IMR-90 (cell line): Measurements from ENCODE around the gene PKDCC. TPM values are rescaled to one million over a fixed set of nuclear protein-coding genes. Genes with fewer than 3 reads are reported as not detected.

Source experiments
- ATAC-seq: fragments of 200-7000 bp; cut with Tn5 transposase; 2 replicates; pipeline ENCODE4 v1.9.1; 2020; ENCODE audit warnings: low read depth, mild to moderate bottlenecking, moderate library complexity
- BruUV-seq: library from RNA; stranded (reverse); fragments of 400-500 nt; replicated peaks from 2 replicates; lab custom pipeline; 2021; lab: Mats Ljungman, UMichigan
- CTCF ChIA-PET: fragments of 300-600 bp; formaldehyde crosslinking; extraction: SDS; loops from one replicate; lab custom pipeline; 2021; ENCODE audit warnings: antibody characterized with exemption; lab: Yijun Ruan, JAX
- POLR2A ChIA-PET: fragments of 300-600 bp; sonication (Branson Sonifier 250); formaldehyde crosslinking; loops from one replicate; lab custom pipeline; 2022; ENCODE audit warnings: antibody characterized with exemption; ENCODE audit not compliant: unreplicated experiment; lab: Charles Lee
- DNase-seq: peaks from one replicate; pipeline ENCODE4 v3.0.0; 2013
- H2AFZ ChIP-seq: replicated peaks from 2 replicates; pipeline ENCODE3; 2013; ENCODE audit warnings: low read length, mild to moderate bottlenecking; ENCODE audit not compliant: poor library complexity
- H2AK5ac ChIP-seq: 2 replicates; pipeline ENCODE4 v1.6.1; 2013; ENCODE audit warnings: low read depth, low read length, inconsistent platforms
- H2AK9ac ChIP-seq: replicated peaks from 2 replicates; pipeline ENCODE3; 2013; ENCODE audit warnings: mild to moderate bottlenecking, low read depth, low read length, moderate library complexity; ENCODE audit not compliant: poor library complexity
- H2BK120ac ChIP-seq: 2 replicates; pipeline ENCODE4 v1.6.1; 2013; ENCODE audit warnings: low read depth, low read length, inconsistent platforms
- H2BK15ac ChIP-seq: 3 replicates; pipeline ENCODE4 v1.6.1; 2013; ENCODE audit warnings: low read depth, low read length, inconsistent platforms
- H2BK20ac ChIP-seq: 2 replicates; pipeline ENCODE4 v1.6.1; 2013; ENCODE audit warnings: low read depth, mild to moderate bottlenecking, inconsistent platforms, low read length, moderate library complexity
- H2BK5ac ChIP-seq: 2 replicates; pipeline ENCODE4 v1.6.1; 2013; ENCODE audit warnings: mild to moderate bottlenecking, low read depth, low read length, inconsistent platforms; ENCODE audit not compliant: poor library complexity, severe bottlenecking
- H3K14ac ChIP-seq: replicated peaks from 2 replicates; pipeline ENCODE4 v1.6.1; 2013; ENCODE audit warnings: low read depth, low read length, inconsistent platforms
- H3K18ac ChIP-seq: 2 replicates; pipeline ENCODE4 v1.6.1; 2013; ENCODE audit warnings: low read depth, low read length, control low read depth
- H3K23ac ChIP-seq: 2 replicates; pipeline ENCODE4 v1.6.1; 2013; ENCODE audit warnings: low read depth, low read length, inconsistent platforms
- H3K27ac ChIP-seq: 2 replicates; pipeline ENCODE4 v1.5.1; 2013; ENCODE audit warnings: mild to moderate bottlenecking, control low read depth, low read length; ENCODE audit not compliant: insufficient read depth
- H3K27me3 ChIP-seq: 2 replicates; pipeline ENCODE4 v1.6.1; 2013; ENCODE audit warnings: low read length; ENCODE audit not compliant: control insufficient read depth, insufficient read depth
- H3K36me3 ChIP-seq: 2 replicates; pipeline ENCODE4 v1.6.1; 2013; ENCODE audit warnings: low read length, mixed read lengths; ENCODE audit not compliant: control insufficient read depth, insufficient read depth
- H3K4ac ChIP-seq: 2 replicates; pipeline ENCODE4 v1.6.1; 2013; ENCODE audit warnings: low read depth, low read length, inconsistent platforms
- H3K4me1 ChIP-seq: 2 replicates; pipeline ENCODE4 v1.6.1; 2013; ENCODE audit warnings: low read length, mixed read lengths; ENCODE audit not compliant: control insufficient read depth, insufficient read depth
- H3K4me2 ChIP-seq: 2 replicates; pipeline ENCODE4 v1.6.1; 2013; ENCODE audit warnings: low read depth, mild to moderate bottlenecking, control low read depth, low read length, moderate library complexity
- H3K4me3 ChIP-seq: 2 replicates; pipeline ENCODE4 v1.5.1; 2013; ENCODE audit warnings: low read depth, mild to moderate bottlenecking, control low read depth, low read length, moderate library complexity; ENCODE audit not compliant: insufficient read depth
- H3K56ac ChIP-seq: 2 replicates; pipeline ENCODE4 v1.6.1; 2013; ENCODE audit warnings: low read length, inconsistent platforms; ENCODE audit not compliant: insufficient read depth; ENCODE audit errors: extremely low read depth
- H3K79me1 ChIP-seq, 2 experiments: 2 replicates each; pipeline ENCODE4 v1.6.1; 2013; ENCODE audit warnings: low read length in 2 of 2, inconsistent platforms in 1 of 2, low read depth in 1 of 2
- H3K9ac ChIP-seq: 2 replicates; pipeline ENCODE4 v1.6.1; 2013; ENCODE audit warnings: low read depth, low read length, control low read depth
- H3K9me1 ChIP-seq: 2 replicates; pipeline ENCODE4 v1.6.1; 2013; ENCODE audit warnings: low read length, inconsistent platforms; ENCODE audit not compliant: insufficient read depth
- H3K9me3 ChIP-seq: 2 replicates; pipeline ENCODE4 v1.6.1; 2013; ENCODE audit warnings: low read length; ENCODE audit not compliant: control insufficient read depth, insufficient read depth
- H4K20me1 ChIP-seq: 2 replicates; pipeline ENCODE4 v1.6.1; 2013; ENCODE audit warnings: low read length, inconsistent platforms; ENCODE audit not compliant: insufficient read depth
- H4K5ac ChIP-seq: 2 replicates; pipeline ENCODE4 v1.6.1; 2013; ENCODE audit warnings: mild to moderate bottlenecking, low read depth, low read length, control low read depth
- H4K8ac ChIP-seq, 2 experiments: 2 replicates each; pipeline ENCODE4 v1.6.1; 2013; ENCODE audit warnings: low read depth in 2 of 2, low read length in 2 of 2, control low read depth in 1 of 2, inconsistent platforms in 1 of 2
- H4K91ac ChIP-seq: 2 replicates; pipeline ENCODE4 v1.6.1; 2013; ENCODE audit warnings: low read depth, low read length, inconsistent platforms; ENCODE audit not compliant: insufficient read depth
- BHLHE40 ChIP-seq: fragments of 150-350 bp; IDR thresholded peaks from 2 replicates; pipeline ENCODE4 v1.6.1; 2016; ENCODE audit warnings: mild to moderate bottlenecking, low read depth, low read length
- CEBPB ChIP-seq: IDR thresholded peaks from 2 replicates; pipeline ENCODE4 v1.6.1; 2012; ENCODE audit warnings: low read depth, low read length, improper control_type of control experiment
- CHD1 ChIP-seq: IDR thresholded peaks from 2 replicates; pipeline ENCODE4 v1.6.1; 2012; ENCODE audit warnings: low read depth, low read length, improper control_type of control experiment
- FOS ChIP-seq: fragments of 150-350 bp; IDR thresholded peaks from 2 replicates; pipeline ENCODE4 v1.6.1; 2016; ENCODE audit warnings: low read depth, low read length
- MAFK ChIP-seq: IDR thresholded peaks from 2 replicates; pipeline ENCODE4 v1.6.1; 2012; ENCODE audit warnings: low read depth, low read length, improper control_type of control experiment
- MAZ ChIP-seq: IDR thresholded peaks from 2 replicates; pipeline ENCODE4 v1.6.1; 2012; ENCODE audit warnings: low read depth, mild to moderate bottlenecking, low read length, improper control_type of control experiment, moderate library complexity, borderline replicate concordance
- MXI1 ChIP-seq: IDR thresholded peaks from 2 replicates; pipeline ENCODE4 v1.6.1; 2012; ENCODE audit warnings: low read depth, mild to moderate bottlenecking, low read length, moderate library complexity, borderline replicate concordance
- NFE2L2 ChIP-seq: fragments of 150-350 bp; IDR thresholded peaks from 2 replicates; pipeline ENCODE4 v1.6.1; 2016; ENCODE audit warnings: low read depth, mild to moderate bottlenecking, low read length
- POLR2A ChIP-seq: IDR thresholded peaks from 2 replicates; pipeline ENCODE4 v1.6.1; 2012; ENCODE audit warnings: mild to moderate bottlenecking, low read depth, low read length
- RAD21 ChIP-seq: IDR thresholded peaks from 2 replicates; pipeline ENCODE4 v1.6.1; 2012; ENCODE audit warnings: low read length, improper control_type of control experiment
- RCOR1 ChIP-seq: IDR thresholded peaks from 2 replicates; pipeline ENCODE4 v1.6.1; 2012; ENCODE audit warnings: mild to moderate bottlenecking, low read length, improper control_type of control experiment; ENCODE audit not compliant: insufficient replicate concordance
- RFX5 ChIP-seq: IDR thresholded peaks from 2 replicates; pipeline ENCODE4 v1.8.0; 2012; ENCODE audit warnings: low read depth, mild to moderate bottlenecking, low read length, moderate library complexity
- SMC3 ChIP-seq: fragments of 150-350 bp; IDR thresholded peaks from 2 replicates; pipeline ENCODE4 v1.6.1; 2016; ENCODE audit warnings: low read depth, mild to moderate bottlenecking, antibody characterized with exemption, low read length, moderate library complexity
- WGBS, 2 experiments: methylation state at CpG; one replicate each; pipeline versions ENCODE4 v1.1.5 to v1.1.7; 2013; ENCODE audit warnings: missing lambda C conversion rate in 2 of 2; ENCODE audit not compliant: insufficient read length in 1 of 2; ENCODE audit errors: extremely low coverage in 2 of 2; 5-methylcytosine and 5-hydroxymethylcytosine counted together
- dilution Hi-C: fragments of 300-500 bp; cut with HindIII; formaldehyde crosslinking; loops from one replicate; pipeline ENCODE4 v1.14.3; 2018; ENCODE audit warnings: low sequenced_read_pairs; ENCODE audit not compliant: unreplicated experiment
- in situ Hi-C: fragments of 300-500 bp; cut with MboI; formaldehyde crosslinking; loops from 3 replicates; pipeline ENCODE4 v1.14.3; 2019; ENCODE audit warnings: low sequenced_read_pairs, inconsistent platforms, mixed read lengths
- intact Hi-C: fragments of 100-400 bp; cut with micrococcal nuclease; formaldehyde crosslinking; loops from 2 replicates; pipeline ENCODE4 v1.10.0; 2022
- polyA plus RNA-seq, 3 experiments: library from polyadenylated mRNA; depleted of rRNA; stranded (reverse); fragments of >200 nt; gene quantifications; 2 replicates each; pipeline ENCODE4 v1.2.3, GENCODE V29; 2012; ENCODE audit warnings: low replicate concordance in 1 of 3
- total RNA-seq: library from RNA; depleted of rRNA; stranded (reverse); fragments of >200 nt; gene quantifications from 2 replicates; pipeline ENCODE4 v1.2.3, GENCODE V29; 2012
- TF ChIP-seq, protein P1 (sequence below): conservative IDR thresholded peaks from 2 replicates; pipeline ENCODE4 v1.5.1; 2012; ENCODE audit warnings: mild to moderate bottlenecking, low read depth, low read length, improper control_type of control experiment
- TF ChIP-seq, protein P2 (sequence below): fragments of 150-350 bp; IDR thresholded peaks from 2 replicates; pipeline ENCODE4 v1.6.1; 2017; ENCODE audit warnings: mild to moderate bottlenecking, antibody characterized with exemption, low read length, low read depth
- TF ChIP-seq, protein P3 (sequence below): fragments of 150-350 bp; IDR thresholded peaks from 2 replicates; pipeline ENCODE4 v1.6.1; 2016; ENCODE audit warnings: low read depth, mild to moderate bottlenecking, low read length, moderate library complexity, borderline replicate concordance

PKDCC gene
- total and polyA plus RNA-seq, 2 of the 4 experiments (the other 2 are of a cell fraction): 55.6 to 95.7 TPM

DNA sequence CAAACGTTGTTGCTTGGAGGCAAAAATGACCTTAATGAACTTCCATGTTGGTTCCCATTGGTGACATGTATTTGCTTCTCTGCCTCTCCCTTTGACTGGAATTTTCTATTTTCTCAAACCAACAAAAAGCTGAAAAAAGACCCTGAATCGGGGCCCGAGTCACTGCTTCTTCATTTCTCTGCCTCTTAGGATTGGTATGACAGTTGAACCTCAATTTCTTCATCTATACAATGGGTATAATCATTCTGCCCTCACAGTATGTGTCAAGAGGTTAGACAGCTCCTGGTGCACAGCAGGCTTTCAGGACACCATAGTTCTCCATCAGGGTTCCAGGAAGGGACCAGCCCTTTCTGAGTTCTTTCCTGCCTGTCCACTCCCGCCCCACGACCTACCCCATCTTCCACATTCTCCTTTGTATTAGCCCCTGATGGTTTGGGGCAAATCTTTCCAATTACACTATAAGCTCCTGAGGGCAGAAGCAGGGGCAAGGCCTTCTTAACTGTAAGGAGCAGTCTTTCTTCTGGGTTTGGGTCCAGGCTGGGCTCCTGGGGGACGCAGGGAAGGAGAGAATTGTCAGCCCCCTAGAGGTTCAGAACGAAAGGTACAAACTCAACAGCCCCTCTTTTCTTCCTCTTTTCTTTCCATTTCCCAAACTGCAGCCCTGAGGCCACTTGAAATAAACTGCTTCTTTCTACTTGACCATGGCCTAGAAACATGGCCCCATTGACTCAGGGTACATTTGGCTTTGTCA, 6.3 kb upstream of the PKDCC start:
- no peak overlapping the region for H3K18ac ChIP-seq
- no peak overlapping the region for H3K56ac ChIP-seq
- H4K5ac ChIP-seq: no peak overlapping the region
- no peak overlapping the region for H3K4ac ChIP-seq
- H3K27me3 ChIP-seq: peaks cover 19% of the 10 kb centered on the region
- no TSS peak for BruUV-seq
- ChIA-PET CTCF (no interaction called here), POLR2A (no interaction called here)
- H3K4me3 ChIP-seq: no peak overlapping the region
- H2BK20ac ChIP-seq: no peak overlapping the region
- H2AFZ ChIP-seq: no peak overlapping the region
- H3K36me3 ChIP-seq: no peaks in the 10 kb centered on the region
- no peak for TF ChIP-seq SMC3
- no peak for TF ChIP-seq MXI1
- TF ChIP-seq, protein P1, sequence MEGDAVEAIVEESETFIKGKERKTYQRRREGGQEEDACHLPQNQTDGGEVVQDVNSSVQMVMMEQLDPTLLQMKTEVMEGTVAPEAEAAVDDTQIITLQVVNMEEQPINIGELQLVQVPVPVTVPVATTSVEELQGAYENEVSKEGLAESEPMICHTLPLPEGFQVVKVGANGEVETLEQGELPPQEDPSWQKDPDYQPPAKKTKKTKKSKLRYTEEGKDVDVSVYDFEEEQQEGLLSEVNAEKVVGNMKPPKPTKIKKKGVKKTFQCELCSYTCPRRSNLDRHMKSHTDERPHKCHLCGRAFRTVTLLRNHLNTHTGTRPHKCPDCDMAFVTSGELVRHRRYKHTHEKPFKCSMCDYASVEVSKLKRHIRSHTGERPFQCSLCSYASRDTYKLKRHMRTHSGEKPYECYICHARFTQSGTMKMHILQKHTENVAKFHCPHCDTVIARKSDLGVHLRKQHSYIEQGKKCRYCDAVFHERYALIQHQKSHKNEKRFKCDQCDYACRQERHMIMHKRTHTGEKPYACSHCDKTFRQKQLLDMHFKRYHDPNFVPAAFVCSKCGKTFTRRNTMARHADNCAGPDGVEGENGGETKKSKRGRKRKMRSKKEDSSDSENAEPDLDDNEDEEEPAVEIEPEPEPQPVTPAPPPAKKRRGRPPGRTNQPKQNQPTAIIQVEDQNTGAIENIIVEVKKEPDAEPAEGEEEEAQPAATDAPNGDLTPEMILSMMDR: no peak
- TF ChIP-seq, protein P2, sequence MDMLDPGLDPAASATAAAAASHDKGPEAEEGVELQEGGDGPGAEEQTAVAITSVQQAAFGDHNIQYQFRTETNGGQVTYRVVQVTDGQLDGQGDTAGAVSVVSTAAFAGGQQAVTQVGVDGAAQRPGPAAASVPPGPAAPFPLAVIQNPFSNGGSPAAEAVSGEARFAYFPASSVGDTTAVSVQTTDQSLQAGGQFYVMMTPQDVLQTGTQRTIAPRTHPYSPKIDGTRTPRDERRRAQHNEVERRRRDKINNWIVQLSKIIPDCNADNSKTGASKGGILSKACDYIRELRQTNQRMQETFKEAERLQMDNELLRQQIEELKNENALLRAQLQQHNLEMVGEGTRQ: no peak
- no peak for TF ChIP-seq RFX5
- no peak for TF ChIP-seq BHLHE40
- TF ChIP-seq CEBPB: no peak
- TF ChIP-seq RCOR1: no peak
- TF ChIP-seq, protein P3, sequence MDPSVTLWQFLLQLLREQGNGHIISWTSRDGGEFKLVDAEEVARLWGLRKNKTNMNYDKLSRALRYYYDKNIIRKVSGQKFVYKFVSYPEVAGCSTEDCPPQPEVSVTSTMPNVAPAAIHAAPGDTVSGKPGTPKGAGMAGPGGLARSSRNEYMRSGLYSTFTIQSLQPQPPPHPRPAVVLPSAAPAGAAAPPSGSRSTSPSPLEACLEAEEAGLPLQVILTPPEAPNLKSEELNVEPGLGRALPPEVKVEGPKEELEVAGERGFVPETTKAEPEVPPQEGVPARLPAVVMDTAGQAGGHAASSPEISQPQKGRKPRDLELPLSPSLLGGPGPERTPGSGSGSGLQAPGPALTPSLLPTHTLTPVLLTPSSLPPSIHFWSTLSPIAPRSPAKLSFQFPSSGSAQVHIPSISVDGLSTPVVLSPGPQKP: no peak
- no peak for TF ChIP-seq FOS
- no peak for TF ChIP-seq MAZ
- no peak for TF ChIP-seq POLR2A
- no peak for TF ChIP-seq NFE2L2
- TF ChIP-seq CHD1: no peak
- no peak for TF ChIP-seq RAD21
- no peak for TF ChIP-seq MAFK
- H2AK9ac ChIP-seq: no peak overlapping the region
- DNase-seq (no peak), ATAC-seq (no peak)
- no peaks in the 10 kb centered on the region for H3K79me1 ChIP-seq
- no peak overlapping the region for H2AK5ac ChIP-seq
- no peak overlapping the region for H3K14ac ChIP-seq
- no peaks in the 10 kb centered on the region for H3K9me3 ChIP-seq
- in situ Hi-C loops (no loop called here), intact Hi-C loops (no loop called here), dilution Hi-C loops (no loop called here)
- H2BK5ac ChIP-seq: no peak overlapping the region
- WGBS, 2 experiments: no CpG with 5 or more reads among the region's 7 CpGs
- no peak overlapping the region for H3K4me2 ChIP-seq
- H3K4me1 ChIP-seq: peaks cover 8% of the 10 kb centered on the region; the same call in 1 of the 2 replicates
- no peak overlapping the region for H4K91ac ChIP-seq
- no peak overlapping the region for H3K27ac ChIP-seq
- H2BK15ac ChIP-seq: no peak overlapping the region; the same call in 2 of the 3 replicates
- H4K20me1 ChIP-seq: no peaks in the 10 kb centered on the region
- H3K23ac ChIP-seq: no peak overlapping the region
- H3K9ac ChIP-seq: no peak overlapping the region
- H4K8ac ChIP-seq: no peak overlapping the region
- no peak overlapping the region for H2BK120ac ChIP-seq
- 0 out of 2 replicates have a peak, but pooled peaks cover under 1% of the 10 kb centered on the region for H3K9me1 ChIP-seq
